Small intestine (tissue), 7 donors: Measurements from ENCODE around the gene CDH15. TPM values are rescaled to one million over a fixed set of nuclear protein-coding genes. Genes with fewer than 3 reads are reported as not detected.
"Not testable (repeated sequence)": the region's sequence is repeated elsewhere in the genome, so short reads cannot be mapped to it uniquely, and the experiment has no call there.

Experiments
- DNase-seq, 2 donors: peaks; one replicate each; pipeline versions ENCODE4 v3.0.0 to v3.0.0-alpha.2; 2013
- FAIRE-seq: peaks from 2 replicates; lab custom pipeline; 2012; peaks lifted over from hg19 to GRCh38; lab: Jason Lieb, UNC
- H3K27ac ChIP-seq, 3 donors: one replicate each; pipeline ENCODE4 v1.5.1; 2013; ENCODE audit warnings: low read length in 2 of 3, mild to moderate bottlenecking in 2 of 3, control low read depth in 1 of 3, inconsistent platforms in 1 of 3, low read depth in 1 of 3, moderate library complexity in 1 of 3
- H3K27me3 ChIP-seq, 3 donors: one replicate each; pipeline ENCODE4 v1.6.1; 2013; ENCODE audit warnings: low read length in 3 of 3, inconsistent platforms in 1 of 3; ENCODE audit not compliant: control insufficient read depth in 3 of 3, insufficient read depth in 3 of 3
- H3K36me3 ChIP-seq, 3 donors: one replicate each; pipeline ENCODE4 v1.6.1; 2013; ENCODE audit warnings: low read length in 3 of 3, inconsistent platforms in 1 of 3, low read depth in 1 of 3, mild to moderate bottlenecking in 1 of 3, moderate library complexity in 1 of 3; ENCODE audit not compliant: control insufficient read depth in 3 of 3, insufficient read depth in 2 of 3
- H3K4me1 ChIP-seq, 3 donors: one replicate each; pipeline ENCODE4 v1.6.1; 2013; ENCODE audit warnings: low read length in 2 of 3, inconsistent platforms in 1 of 3, low read depth in 1 of 3, mild to moderate bottlenecking in 1 of 3, moderate library complexity in 1 of 3; ENCODE audit not compliant: control insufficient read depth in 3 of 3, insufficient read depth in 2 of 3
- H3K4me3 ChIP-seq, 3 donors: one replicate each; pipeline ENCODE4 v1.5.1; 2013; ENCODE audit warnings: low read length in 3 of 3, control low read depth in 1 of 3, inconsistent platforms in 1 of 3, low read depth in 1 of 3, mild to moderate bottlenecking in 1 of 3, moderate library complexity in 1 of 3
- H3K9me3 ChIP-seq, 2 donors: one replicate each; pipeline ENCODE4 v1.6.1; 2013; ENCODE audit warnings: low read depth in 1 of 2, low read length in 1 of 2; ENCODE audit not compliant: control insufficient read depth in 2 of 2, insufficient read depth in 1 of 2
- WGBS, 3 donors: extraction: QIAGEN DNeasy Blood & Tissue Kit; methylation state at CpG; one replicate each; pipeline ENCODE4 v1.1.7; 2013; 5-methylcytosine and 5-hydroxymethylcytosine counted together
- polyA plus RNA-seq, 4 donors: library from polyadenylated mRNA; stranded (reverse) in 3 of 4; unstranded in 1 of 4; fragments of 200-250 nt in 3 of 4; fragments of 120-200 nt in 1 of 4; gene quantifications; one replicate each; pipeline versions ENCODE4 v1.2.1 to v1.2.3, GENCODE V29; 2013
- donor health status: healthy with polysubstance abuse.
- donor health status: control.
- donor health status: control.
- donor health status: Bipolar disorder and iron deficiency.
- donor health status: healthy.

CDH15 gene
- polyA plus RNA-seq, 4 donors = 0.04 to 0.66 TPM; not detected in 2

DNA sequence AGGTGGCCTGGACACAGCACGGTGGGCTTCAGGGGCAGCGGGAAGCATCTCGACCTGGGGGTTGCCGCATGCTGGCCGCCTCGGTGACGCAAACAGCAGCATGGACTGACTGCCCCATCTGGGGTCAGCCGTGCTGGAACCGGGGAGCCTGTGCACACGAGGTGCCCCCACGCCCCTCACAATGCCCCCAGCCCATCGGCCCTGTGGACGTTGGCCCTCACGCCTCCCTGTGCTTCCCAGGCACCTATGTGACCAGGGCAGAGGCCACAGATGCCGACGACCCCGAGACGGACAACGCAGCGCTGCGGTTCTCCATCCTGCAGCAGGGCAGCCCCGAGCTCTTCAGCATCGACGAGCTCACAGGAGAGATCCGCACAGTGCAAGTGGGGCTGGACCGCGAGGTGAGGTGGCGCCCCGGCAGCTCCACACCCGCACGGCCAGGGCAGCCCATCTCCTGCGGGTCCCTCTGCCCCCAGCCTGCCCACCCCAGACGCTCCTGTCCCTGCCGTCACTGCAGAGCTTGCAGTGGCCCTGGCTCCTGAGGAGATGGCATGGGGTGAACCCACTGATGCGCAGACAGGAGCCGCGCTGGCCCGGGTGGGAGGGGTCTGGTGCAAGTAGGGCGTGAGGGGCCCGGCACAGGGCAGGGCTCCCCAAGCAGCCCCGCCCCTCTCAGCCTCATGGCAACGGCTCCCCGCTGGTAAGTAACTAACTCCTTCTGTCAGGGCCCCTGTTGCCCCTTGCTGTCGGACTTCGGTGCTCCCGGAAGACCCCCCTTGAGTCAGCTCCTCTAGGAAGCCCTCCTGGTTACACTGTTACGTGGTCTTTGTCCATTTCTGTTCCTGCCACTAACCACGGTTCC is 13.6 kb downstream of the CDH15 start:
- Histone ChIP-seq H3K27me3 (peaks cover 0 to 13% (median 0%) of the 10 kb centered on the region in 3 donors), H3K4me1 (no peaks in the 10 kb centered on the region), H3K4me3 (no peak overlapping the region), H3K27ac (no peak overlapping the region), H3K9me3 (no peaks in the 10 kb centered on the region), H3K36me3 (no peaks in the 10 kb centered on the region)
- DNase-seq (no peak), FAIRE-seq (no peak)
- WGBS, 3 donors = 69 to 74% (median 71%) methylated on average over 41 to 48 of the region's 48 CpGs

DNA sequence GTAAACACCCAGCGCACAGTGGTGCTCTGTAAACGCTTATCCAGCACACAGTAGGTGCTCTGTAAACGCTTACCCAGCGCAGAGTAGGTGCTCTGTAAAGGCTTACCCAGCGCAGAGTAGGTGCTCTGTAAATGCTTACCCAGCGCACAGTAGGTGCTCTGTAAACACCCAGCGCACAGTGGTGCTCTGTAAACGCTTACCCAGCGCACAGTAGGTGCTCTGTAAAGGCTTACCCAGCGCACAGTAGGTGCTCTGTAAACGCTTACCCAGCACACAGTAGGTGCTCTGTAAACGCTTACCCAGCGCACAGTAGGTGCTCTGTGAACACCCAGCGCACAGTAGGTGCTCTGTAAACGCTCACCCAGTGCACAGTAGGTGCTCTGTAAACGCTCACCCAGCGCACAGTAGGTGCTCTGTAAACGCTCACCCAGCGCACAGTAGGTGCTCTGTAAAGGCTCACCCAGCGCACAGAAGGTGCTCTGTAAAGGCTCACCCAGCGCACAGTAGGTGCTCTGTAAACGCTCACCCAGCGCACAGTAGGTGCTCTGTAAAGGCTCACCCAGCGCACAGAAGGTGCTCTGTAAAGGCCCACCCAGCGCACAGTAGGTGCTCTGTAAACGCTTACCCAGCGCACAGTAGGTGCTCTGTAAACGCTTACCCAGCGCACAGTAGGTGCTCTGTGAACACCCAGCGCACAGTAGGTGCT is 14.5 kb downstream of the CDH15 start:
- H3K9me3 ChIP-seq, H3K4me1 ChIP-seq, H3K27ac ChIP-seq, FAIRE-seq, H3K4me3 ChIP-seq, H3K36me3 ChIP-seq, DNase-seq: not testable (repeated sequence)
- peaks cover 0 to 21% (median 0%) of the 10 kb centered on the region in 3 donors for H3K27me3 ChIP-seq
- WGBS, 3 donors = 82 to 94% (median 87%) methylated on average over 25 to 30 of the region's 30 CpGs

DNA sequence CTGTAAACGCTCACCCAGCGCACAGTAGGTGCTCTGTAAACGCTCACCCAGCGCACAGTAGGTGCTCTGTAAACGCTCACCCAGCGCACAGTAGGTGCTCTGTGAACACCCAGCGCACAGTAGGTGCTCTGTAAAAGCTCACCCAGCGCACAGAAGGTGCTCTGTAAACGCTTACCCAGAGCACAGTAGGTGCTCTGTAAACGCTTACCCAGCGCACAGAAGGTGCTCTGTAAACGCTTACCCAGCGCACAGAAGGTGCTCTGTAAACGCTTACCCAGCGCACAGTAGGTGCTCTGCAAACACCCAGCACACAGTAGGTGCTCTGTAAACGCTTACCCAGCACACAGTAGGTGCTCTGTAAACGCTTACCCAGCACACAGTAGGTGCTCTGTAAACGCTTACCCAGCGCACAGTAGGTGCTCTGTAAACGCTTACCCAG is 15.1 kb downstream of the CDH15 start:
- peaks cover 0 to 26% (median 0%) of the 10 kb centered on the region in 3 donors for H3K27me3 ChIP-seq
- WGBS, 3 donors = 80 to 91% (median 84%) methylated on average over 20 of the region's 20 CpGs
- FAIRE-seq = not testable (repeated sequence)

DNA sequence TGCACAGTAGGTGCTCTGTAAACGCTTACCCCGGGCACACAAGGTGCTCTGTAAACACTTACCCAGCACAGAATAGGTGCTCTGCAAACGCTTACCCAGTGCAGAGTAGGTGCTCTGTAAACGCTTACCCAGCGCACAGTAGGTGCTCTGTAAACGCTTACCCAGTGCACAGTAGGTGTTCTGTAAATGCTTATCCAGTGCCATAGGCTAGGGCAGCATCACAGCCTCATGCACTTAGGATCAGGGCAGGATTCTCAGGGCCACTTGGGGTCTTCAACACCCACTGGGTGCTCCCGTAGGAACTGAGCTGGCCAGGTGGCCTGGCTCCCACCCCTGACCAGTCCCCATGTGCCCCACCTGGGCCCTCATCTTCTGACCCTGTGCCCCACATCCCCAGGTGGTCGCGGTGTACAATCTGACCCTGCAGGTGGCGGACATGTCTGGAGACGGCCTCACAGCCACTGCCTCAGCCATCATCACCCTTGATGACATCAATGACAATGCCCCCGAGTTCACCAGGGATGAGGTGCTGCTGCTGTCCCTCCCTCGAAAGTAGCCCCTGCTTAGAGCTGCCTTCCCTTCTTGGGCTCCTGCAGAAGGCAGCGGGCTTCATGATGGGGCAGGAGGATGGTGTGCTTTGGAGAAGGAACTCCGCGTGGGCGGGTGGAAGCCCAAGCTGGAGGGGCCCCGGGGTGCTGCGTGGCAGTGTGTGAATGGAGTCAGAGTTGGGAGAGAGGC is 15.7 kb downstream of the CDH15 start:
- no peak overlapping the region for H3K27ac ChIP-seq
- no peaks in the 10 kb centered on the region for H3K9me3 ChIP-seq
- H3K4me1 ChIP-seq = no peaks in the 10 kb centered on the region
- DNase-seq = peak in 1 of 2 donors; percentile 52
- no peak for FAIRE-seq
- no peaks in the 10 kb centered on the region for H3K36me3 ChIP-seq
- peaks cover 0 to 27% (median 0%) of the 10 kb centered on the region in 3 donors for H3K27me3 ChIP-seq
- 45 to 63% (median 53%) methylated on average over 19 of the region's 19 CpGs for WGBS, 3 donors
- H3K4me3 ChIP-seq = no peak overlapping the region

More for the DNA sequence above, 15.1 kb downstream of the CDH15 start:
- H3K9me3 ChIP-seq, H3K4me3 ChIP-seq, DNase-seq, H3K4me1 ChIP-seq, H3K36me3 ChIP-seq, H3K27ac ChIP-seq: not testable (repeated sequence)

DNA sequence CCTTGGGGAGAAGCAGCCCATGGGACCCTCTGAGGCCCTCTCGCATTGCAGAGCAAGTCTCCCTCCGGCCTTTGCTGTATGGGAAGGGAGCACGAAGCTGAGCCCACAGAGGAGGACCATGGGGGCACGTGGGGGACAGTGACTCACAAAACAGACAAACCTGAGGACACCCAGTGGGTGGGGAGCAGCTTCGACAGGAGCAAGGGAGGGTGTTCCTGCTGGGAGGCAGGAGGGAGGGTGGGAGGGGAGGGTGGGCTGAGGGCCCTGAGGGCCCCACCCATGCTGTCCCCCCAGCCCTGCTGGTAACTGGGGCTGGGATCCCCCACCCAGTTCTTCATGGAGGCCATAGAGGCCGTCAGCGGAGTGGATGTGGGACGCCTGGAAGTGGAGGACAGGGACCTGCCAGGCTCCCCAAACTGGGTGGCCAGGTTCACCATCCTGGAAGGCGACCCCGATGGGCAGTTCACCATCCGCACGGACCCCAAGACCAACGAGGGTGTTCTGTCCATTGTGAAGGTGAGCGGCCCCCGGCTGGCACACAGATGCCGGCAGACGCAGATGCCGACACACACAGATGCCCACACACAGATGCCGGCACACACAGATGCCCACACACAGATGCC is 16.3 kb downstream of the CDH15 start:
- no peak for DNase-seq

DNA sequence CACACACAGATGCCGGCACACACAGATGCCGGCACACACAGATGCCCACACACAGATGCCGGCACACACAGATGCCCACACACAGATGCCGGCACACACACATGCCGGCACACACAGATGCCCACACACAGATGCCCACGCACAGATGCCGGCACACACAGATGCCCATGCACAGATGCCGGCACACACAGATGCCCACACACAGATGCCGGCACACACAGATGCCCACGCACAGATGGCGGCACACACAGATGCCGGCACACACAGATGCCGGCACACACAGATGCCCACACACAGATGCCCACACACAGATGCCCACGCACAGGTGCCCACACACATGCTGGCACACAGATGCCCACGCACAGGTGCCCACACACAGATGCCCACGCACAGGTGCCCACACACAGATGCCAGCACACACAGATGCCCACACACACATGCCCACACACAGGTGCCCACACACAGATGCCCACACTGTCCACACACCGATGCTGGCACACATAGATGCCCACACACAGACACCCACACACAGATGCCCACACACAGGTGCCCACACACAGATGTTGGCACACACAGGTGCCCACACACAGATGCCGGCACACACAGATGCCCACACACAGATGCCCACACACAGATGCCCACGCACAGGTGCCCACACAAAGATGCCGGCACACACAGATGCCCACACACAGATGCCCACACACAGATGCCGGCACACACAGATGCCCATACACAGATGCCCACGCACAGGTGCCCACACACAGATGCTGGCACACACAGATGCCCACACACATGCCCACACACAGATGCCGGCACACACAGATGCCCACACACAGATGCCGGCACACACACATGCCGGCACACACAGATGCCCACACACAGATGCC is 17.2 kb downstream of the CDH15 start:
- 87 to 95% (median 88%) methylated on average over 25 of the region's 25 CpGs for WGBS, 3 donors
- DNase-seq, FAIRE-seq: not testable (repeated sequence)

More for the DNA sequence above, 16.3 kb downstream of the CDH15 start:
- FAIRE-seq = no peak
- Histone ChIP-seq H3K27ac (no peak overlapping the region), H3K4me1 (no peaks in the 10 kb centered on the region), H3K9me3 (no peaks in the 10 kb centered on the region), H3K27me3 (peaks cover 0 to 27% (median 0%) of the 10 kb centered on the region in 3 donors), H3K36me3 (no peaks in the 10 kb centered on the region), H3K4me3 (no peak overlapping the region)
- WGBS, 3 donors = 55 to 69% (median 57%) methylated on average over 18 to 19 of the region's 19 CpGs

DNA sequence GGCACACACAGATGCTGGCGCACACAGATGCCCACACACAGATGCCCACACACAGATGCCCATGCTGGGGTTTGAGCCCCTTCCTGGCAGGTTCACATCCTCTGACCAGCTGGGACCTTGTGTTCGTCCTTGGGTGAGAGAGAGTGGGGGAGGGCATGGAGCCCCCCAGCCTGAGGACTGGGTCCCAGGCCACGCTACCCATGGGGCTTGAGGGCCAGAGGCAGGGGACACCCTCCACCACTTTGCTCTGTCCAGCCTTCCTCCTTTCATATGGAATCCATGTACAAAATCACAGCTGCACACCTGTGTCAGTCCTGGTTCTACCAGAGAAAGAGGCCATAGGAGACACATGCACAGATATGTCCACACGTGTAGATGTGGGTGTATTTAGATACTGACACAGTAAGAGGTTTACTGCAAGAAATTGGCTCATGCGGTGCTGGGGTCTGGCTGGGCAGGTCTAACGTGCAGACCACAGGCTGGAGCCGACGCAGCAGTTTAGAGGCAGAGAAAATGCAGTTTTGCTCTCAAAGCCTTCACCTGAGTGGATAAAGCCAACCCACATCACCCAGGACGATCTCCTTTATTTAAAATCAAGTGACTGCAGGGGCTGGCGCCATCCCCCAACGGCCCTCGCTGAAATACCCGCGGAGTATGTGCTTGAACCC is 17.9 kb downstream of the CDH15 start:
- 55 to 66% (median 64%) methylated on average over 14 of the region's 14 CpGs for WGBS, 3 donors
- Histone ChIP-seq H3K36me3 (no peaks in the 10 kb centered on the region), H3K27me3 (peaks cover 0 to 20% (median 3%) of the 10 kb centered on the region in 3 donors), H3K27ac (no peak overlapping the region), H3K4me1 (no peaks in the 10 kb centered on the region), H3K9me3 (no peaks in the 10 kb centered on the region), H3K4me3 (no peak overlapping the region)
- DNase-seq = no peak
- FAIRE-seq = no peak

More for the DNA sequence above, 17.2 kb downstream of the CDH15 start:
- H3K9me3 ChIP-seq, H3K36me3 ChIP-seq, H3K27ac ChIP-seq, H3K4me1 ChIP-seq, H3K4me3 ChIP-seq: not testable (repeated sequence)
- H3K27me3 ChIP-seq = peaks cover 0 to 26% (median 0%) of the 10 kb centered on the region in 3 donors
